SJSA1 (cell line): ENCODE measurements around the gene DNAJA3. TPM values are rescaled to one million over a fixed set of nuclear protein-coding genes. Genes with fewer than 3 reads are reported as not detected.

Source experiments
- DNase-seq, 2 experiments: peaks; one replicate each; pipeline ENCODE4 v3.0.0-alpha.2; 2015 to 2020; ENCODE audit warnings: low spot score in 2 of 2, low read depth in 1 of 2
- H3K27ac ChIP-seq: fragments of 250-450 bp; sonication (Bioruptor Pico); 2 replicates; pipeline ENCODE4 v1.5.1; 2020; ENCODE audit warnings: mild to moderate bottlenecking, moderate library complexity
- H3K27me3 ChIP-seq: fragments of 250-450 bp; sonication (Bioruptor Pico); replicated peaks from 2 replicates; pipeline ENCODE4 v1.5.1; 2020; ENCODE audit warnings: mild to moderate bottlenecking, moderate library complexity
- H3K36me3 ChIP-seq: fragments of 250-450 bp; sonication (Bioruptor Pico); 2 replicates; pipeline ENCODE4 v1.5.1; 2020; ENCODE audit warnings: mild to moderate bottlenecking
- H3K4me1 ChIP-seq: fragments of 250-450 bp; sonication (Bioruptor Pico); replicated peaks from 2 replicates; pipeline ENCODE4 v1.6.1; 2021; ENCODE audit warnings: mild to moderate bottlenecking
- H3K4me3 ChIP-seq: fragments of 250-450 bp; sonication (Bioruptor Pico); 2 replicates; pipeline ENCODE4 v1.5.1; 2020; ENCODE audit warnings: mild to moderate bottlenecking
- H3K9me3 ChIP-seq: fragments of 250-450 bp; sonication (Bioruptor Pico); replicated peaks from 2 replicates; pipeline ENCODE4 v1.5.1; 2020; ENCODE audit warnings: mild to moderate bottlenecking
- total RNA-seq: library from RNA; depleted of rRNA; stranded (reverse); fragments of >200 nt; shearing (Covaris generic); gene quantifications from 2 replicates; pipeline ENCODE4 v1.2.3, GENCODE V29; 2014

The DNAJA3 gene
- total RNA-seq, 1 experiment from 2014 or later: 81.9 TPM

DNA sequence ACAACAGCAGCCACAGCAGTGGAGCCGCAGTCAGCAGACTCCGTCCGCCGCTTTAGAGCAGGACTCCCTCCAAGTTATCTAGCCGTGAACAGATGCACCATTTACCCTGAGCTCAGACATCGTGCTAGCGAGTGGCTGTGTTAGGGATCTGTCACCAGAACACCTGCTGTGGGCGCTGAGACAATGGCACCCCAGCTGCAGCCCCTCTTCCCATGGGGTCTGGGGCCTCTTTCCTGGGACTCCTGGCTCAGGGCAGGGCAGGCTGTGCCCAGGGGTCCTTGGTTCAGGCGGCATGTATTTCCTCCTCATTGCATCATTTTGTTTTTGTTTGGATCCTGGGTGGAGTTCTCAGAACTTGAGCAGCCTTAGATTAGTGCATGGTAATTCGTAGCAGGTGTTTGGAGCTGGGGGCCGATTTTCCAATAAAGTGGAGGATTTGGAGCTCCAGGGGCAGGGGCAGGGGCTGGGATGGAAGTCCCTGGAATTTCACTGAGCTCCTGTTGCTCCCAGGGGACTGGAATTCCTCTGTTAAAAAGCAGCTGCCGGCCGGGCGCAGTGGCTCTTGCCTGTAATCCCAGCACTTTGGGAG, 25.4 kb downstream of the DNAJA3 start:
- no peak overlapping the region for H3K4me3 ChIP-seq
- H3K4me1 ChIP-seq: no peaks in the 10 kb centered on the region
- H3K9me3 ChIP-seq: no peaks in the 10 kb centered on the region
- H3K36me3 ChIP-seq: peaks cover 85% of the 10 kb centered on the region
- DNase-seq: no peak
- H3K27me3 ChIP-seq: no peaks in the 10 kb centered on the region
- H3K27ac ChIP-seq: no peak overlapping the region

GRCh38 chr16:4452674-4453073, 27.0 kb downstream of the DNAJA3 start:
- Histone ChIP-seq H3K36me3 (peaks cover 85% of the 10 kb centered on the region), H3K27me3 (no peaks in the 10 kb centered on the region), H3K27ac (no peak overlapping the region), H3K9me3 (no peaks in the 10 kb centered on the region), H3K4me3 (no peak overlapping the region), H3K4me1 (no peaks in the 10 kb centered on the region)
- no peak for DNase-seq

GRCh38 chr16:4454623-4455022, 29.0 kb downstream of the DNAJA3 start:
- H3K36me3 ChIP-seq: peaks cover 78% of the 10 kb centered on the region
- no peak for DNase-seq
- H3K4me1 ChIP-seq: no peaks in the 10 kb centered on the region
- no peaks in the 10 kb centered on the region for H3K9me3 ChIP-seq
- H3K27me3 ChIP-seq: no peaks in the 10 kb centered on the region
- H3K4me3 ChIP-seq: no peak overlapping the region
- H3K27ac ChIP-seq: no peak overlapping the region

- Histone ChIP-seq H3K9me3 (no peaks in the 10 kb centered on the region), H3K4me3 (no peak overlapping the region), H3K27me3 (no peaks in the 10 kb centered on the region), H3K4me1 (no peaks in the 10 kb centered on the region), H3K36me3 (peaks cover 78% of the 10 kb centered on the region), H3K27ac (no peak overlapping the region)
- no peak for DNase-seq
Observed at GRCh38 chr16:4455081-4455480, 29.4 kb downstream of the DNAJA3 start.

DNA sequence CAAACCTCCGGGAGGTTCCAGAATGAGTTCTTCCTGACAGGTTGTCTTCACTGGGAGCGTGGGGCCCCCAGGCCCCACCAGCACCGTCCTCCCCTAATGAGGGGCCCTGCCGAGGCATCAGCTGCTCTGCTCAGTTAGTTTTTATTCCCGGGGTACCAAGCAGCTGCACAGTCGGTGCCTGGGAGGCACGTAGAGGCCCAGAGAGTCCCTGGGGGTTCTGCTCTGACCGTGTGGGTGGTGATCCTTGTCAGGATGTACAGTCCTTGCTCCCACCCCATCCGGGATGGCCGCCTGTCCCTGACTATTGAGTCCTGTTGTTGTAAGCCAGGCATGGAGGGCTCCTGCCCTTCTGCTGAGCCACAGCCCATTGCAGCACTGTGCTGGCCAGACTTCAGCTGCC, 30.3 kb downstream of the DNAJA3 start:
- H3K9me3 ChIP-seq: no peaks in the 10 kb centered on the region
- no peak overlapping the region for H3K27ac ChIP-seq

GRCh38 chr16:4460936-4461249, 35.2 kb downstream of the DNAJA3 start:
- H3K27ac ChIP-seq: no peak overlapping the region
- no peaks in the 10 kb centered on the region for H3K27me3 ChIP-seq
- H3K4me1 ChIP-seq: peaks cover 7% of the 10 kb centered on the region
- H3K9me3 ChIP-seq: no peaks in the 10 kb centered on the region
- peaks cover 32% of the 10 kb centered on the region for H3K36me3 ChIP-seq
- H3K4me3 ChIP-seq: no peak overlapping the region
- DNase-seq: no peak

More for the DNA sequence above, 30.3 kb downstream of the DNAJA3 start:
- no peak for DNase-seq
- Histone ChIP-seq H3K4me1 (no peaks in the 10 kb centered on the region), H3K27me3 (no peaks in the 10 kb centered on the region), H3K4me3 (no peak overlapping the region), H3K36me3 (peaks cover 72% of the 10 kb centered on the region)

DNA sequence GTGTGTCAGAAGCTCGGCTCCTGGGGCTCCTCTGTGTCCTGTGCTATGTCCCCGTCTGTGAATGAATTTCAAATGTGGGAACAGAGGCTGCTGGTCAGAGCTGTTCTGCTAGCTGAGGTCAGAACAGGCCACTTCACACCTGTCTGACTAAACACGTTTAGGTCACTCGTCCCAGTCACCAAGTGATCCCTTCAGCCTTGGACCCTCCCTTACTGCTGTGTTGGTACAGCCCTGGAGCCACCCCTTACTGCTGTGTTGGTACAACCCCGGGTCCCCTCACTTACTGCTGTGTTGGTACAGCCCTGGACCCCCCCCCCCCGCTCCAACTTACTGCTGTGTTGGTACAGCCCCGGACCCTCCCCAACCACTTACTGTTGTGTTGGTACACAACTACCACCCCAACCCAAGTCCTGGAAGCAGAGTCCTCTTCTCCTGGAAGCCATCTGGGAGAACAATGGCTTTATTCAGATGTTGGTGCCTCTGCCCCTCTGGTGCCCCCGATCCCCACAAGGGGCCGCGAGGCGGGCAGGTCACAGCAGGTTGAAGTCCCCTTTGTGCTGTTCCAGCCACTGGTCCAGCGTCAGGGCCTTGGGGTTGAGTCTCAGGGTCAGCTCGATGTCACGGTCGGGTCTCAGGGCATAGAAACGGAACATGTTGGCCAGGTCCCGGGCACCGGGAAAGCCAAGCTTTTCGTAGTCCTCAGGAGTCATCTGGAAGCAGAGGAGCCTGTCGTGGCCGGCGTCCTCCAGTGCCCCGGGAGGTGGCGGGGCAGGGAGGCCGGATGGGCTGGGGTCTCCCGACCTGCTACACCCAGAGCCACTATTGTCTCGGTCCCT, 35.8 kb downstream of the DNAJA3 start:
- Histone ChIP-seq H3K4me3 (no peak overlapping the region), H3K27ac (no peak overlapping the region), H3K4me1 (peaks cover 7% of the 10 kb centered on the region), H3K9me3 (no peaks in the 10 kb centered on the region), H3K36me3 (peaks cover 26% of the 10 kb centered on the region), H3K27me3 (no peaks in the 10 kb centered on the region)
- DNase-seq: no peak

DNA sequence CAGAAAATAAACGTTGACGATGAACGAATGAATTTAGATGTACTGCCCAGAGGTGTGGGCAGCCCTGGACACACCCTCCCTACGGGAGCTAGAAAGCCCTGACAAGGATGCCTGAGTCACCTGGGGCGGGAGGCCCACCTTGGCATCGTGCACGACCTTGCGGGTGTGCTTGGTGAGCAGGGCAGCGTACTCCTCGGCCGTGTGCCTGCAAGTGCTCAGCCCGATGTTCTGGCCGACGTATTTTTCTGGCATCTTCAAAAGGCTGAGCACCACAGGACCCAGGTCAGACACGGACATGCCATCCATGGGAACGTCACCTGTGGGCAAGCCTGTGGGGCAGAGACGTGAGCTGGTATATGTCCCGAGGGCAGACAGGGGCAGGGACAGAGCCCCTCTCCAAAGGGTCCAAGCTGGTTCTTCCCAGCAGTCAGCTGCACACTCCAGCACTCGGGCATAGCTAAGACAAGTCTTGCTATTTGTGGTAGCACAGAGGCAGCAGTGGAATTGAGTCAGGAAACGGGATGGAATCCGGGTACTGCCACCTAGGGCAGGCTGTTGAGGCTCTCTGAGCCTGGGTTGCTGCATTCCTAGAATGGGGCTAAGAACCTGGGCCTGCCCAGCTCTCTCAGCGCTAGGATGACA, 38.0 kb downstream of the DNAJA3 start:
- Histone ChIP-seq H3K36me3 (peaks cover 13% of the 10 kb centered on the region), H3K4me1 (peaks cover 7% of the 10 kb centered on the region), H3K9me3 (no peaks in the 10 kb centered on the region), H3K4me3 (no peak overlapping the region), H3K27ac (no peak overlapping the region), H3K27me3 (no peaks in the 10 kb centered on the region)
- no peak for DNase-seq

- no peaks in the 10 kb centered on the region for H3K27me3 ChIP-seq
- no peak for DNase-seq
Observed at GRCh38 chr16:4465977-4466779, 40.5 kb downstream of the DNAJA3 start.

GRCh38 chr16:4467916-4468315, 42.2 kb downstream of the DNAJA3 start:
- DNase-seq: no peak
- Histone ChIP-seq H3K27ac (no peak overlapping the region), H3K4me1 (peaks cover 7% of the 10 kb centered on the region), H3K27me3 (no peaks in the 10 kb centered on the region), H3K9me3 (no peaks in the 10 kb centered on the region), H3K36me3 (no peaks in the 10 kb centered on the region), H3K4me3 (no peak overlapping the region)

More at GRCh38 chr16:4465977-4466779, 40.5 kb downstream of the DNAJA3 start:
- H3K27ac ChIP-seq: no peak overlapping the region
- H3K9me3 ChIP-seq: no peaks in the 10 kb centered on the region
- no peak overlapping the region for H3K4me3 ChIP-seq
- no peaks in the 10 kb centered on the region; the same call in 1 of the 2 replicates for H3K36me3 ChIP-seq
- H3K4me1 ChIP-seq: peaks cover 7% of the 10 kb centered on the region

- Histone ChIP-seq H3K9me3 (0 out of 2 replicates have a peak, but pooled peaks cover under 1% of the 10 kb centered on the region), H3K27me3 (no peaks in the 10 kb centered on the region), H3K4me3 (no peak overlapping the region), H3K27ac (no peak overlapping the region), H3K4me1 (peaks cover 1% of the 10 kb centered on the region), H3K36me3 (no peaks in the 10 kb centered on the region)
- DNase-seq: no peak
Observed at GRCh38 chr16:4468972-4469371, 43.3 kb downstream of the DNAJA3 start.

DNA sequence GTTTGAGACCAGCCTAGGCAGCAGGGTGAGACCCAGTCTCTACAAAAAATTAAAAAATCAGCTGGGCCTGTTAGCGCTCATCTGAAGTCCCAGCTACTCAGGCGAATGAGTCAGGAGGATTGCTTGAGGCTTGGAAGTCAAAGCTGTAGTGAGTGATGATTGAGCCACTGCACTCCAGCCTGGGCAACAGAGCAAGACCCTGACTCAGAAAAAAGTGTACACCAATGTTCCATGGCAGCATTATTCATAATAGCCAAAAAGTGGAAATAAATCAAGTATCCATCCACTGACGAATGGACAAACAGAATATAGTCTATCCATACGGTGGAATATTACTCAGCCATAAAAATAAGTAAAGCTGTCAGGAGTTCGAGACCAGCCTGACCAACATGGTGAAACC, 46.2 kb downstream of the DNAJA3 start:
- no peak overlapping the region for H3K4me3 ChIP-seq
- no peaks in the 10 kb centered on the region for H3K27me3 ChIP-seq
- DNase-seq: no peak
- H3K9me3 ChIP-seq: 0 out of 2 replicates have a peak, but pooled peaks cover 3% of the 10 kb centered on the region
- no peak overlapping the region for H3K27ac ChIP-seq
- 0 out of 2 replicates have a peak, but pooled peaks cover 6% of the 10 kb centered on the region for H3K36me3 ChIP-seq
- H3K4me1 ChIP-seq: peaks cover 9% of the 10 kb centered on the region

GRCh38 chr16:4472880-4473279, 47.2 kb downstream of the DNAJA3 start:
- Histone ChIP-seq H3K4me1 (peaks cover 19% of the 10 kb centered on the region), H3K27ac (no peak overlapping the region), H3K9me3 (0 out of 2 replicates have a peak, but pooled peaks cover 3% of the 10 kb centered on the region), H3K36me3 (0 out of 2 replicates have a peak, but pooled peaks cover 6% of the 10 kb centered on the region), H3K27me3 (no peaks in the 10 kb centered on the region), H3K4me3 (no peak overlapping the region)
- DNase-seq: no peak
